PC-9 (cell line): ENCODE measurements around the gene MTERF4.

Experiments
- EZH2 ChIP-seq: fragments of 200-600 bp; sonication (generic); IDR thresholded peaks from 2 replicates; pipeline ENCODE4 v1.8.0; 2017; ENCODE audit warnings: antibody characterized with exemption, low read depth
- TF ChIP-seq, protein P1 (sequence below): fragments of 200-600 bp; sonication (generic); conservative IDR thresholded peaks from 2 replicates; pipeline ENCODE4 v1.6.1; 2017; ENCODE audit warnings: mixed run types, antibody characterized with exemption, mild to moderate bottlenecking, moderate library complexity

DNA sequence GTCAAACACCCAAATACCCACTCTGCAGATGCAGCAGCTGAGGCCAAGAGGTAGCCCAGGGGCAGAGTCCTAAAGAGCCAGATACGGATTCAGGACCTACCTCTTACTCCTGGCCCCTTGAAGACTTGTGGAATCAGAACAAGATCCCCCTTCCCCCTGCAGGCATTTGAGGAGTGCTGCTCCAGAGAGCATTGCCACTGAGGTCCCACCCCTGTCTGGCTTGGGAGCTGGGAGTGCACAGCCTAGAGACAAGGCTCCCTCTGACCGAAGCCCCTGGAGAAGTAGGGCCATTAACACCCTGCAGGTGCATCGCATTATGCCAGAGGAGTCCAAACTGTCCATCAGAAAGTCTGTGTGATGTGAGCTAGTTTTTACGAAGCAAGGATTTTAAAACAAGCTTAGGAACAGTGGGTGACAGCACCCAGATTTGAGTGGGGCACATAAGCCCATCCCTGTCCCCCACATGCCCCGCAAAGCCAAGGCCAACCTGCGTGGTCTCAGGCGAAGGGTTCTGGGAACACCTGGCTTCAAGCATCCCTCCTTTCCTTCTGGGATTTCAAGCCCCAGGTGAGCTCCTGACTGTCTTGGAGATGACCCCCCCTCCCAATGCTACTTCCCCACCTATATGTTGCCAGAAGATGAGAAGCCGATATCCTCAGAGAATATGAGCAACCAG, 48.4 kb downstream of the MTERF4 start:
- TF ChIP-seq, protein P1, sequence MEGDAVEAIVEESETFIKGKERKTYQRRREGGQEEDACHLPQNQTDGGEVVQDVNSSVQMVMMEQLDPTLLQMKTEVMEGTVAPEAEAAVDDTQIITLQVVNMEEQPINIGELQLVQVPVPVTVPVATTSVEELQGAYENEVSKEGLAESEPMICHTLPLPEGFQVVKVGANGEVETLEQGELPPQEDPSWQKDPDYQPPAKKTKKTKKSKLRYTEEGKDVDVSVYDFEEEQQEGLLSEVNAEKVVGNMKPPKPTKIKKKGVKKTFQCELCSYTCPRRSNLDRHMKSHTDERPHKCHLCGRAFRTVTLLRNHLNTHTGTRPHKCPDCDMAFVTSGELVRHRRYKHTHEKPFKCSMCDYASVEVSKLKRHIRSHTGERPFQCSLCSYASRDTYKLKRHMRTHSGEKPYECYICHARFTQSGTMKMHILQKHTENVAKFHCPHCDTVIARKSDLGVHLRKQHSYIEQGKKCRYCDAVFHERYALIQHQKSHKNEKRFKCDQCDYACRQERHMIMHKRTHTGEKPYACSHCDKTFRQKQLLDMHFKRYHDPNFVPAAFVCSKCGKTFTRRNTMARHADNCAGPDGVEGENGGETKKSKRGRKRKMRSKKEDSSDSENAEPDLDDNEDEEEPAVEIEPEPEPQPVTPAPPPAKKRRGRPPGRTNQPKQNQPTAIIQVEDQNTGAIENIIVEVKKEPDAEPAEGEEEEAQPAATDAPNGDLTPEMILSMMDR, result no peak
- TF ChIP-seq EZH2, result no peak
